ENCODE measurements around the gene COX6B2.

COX6B2 gene

GRCh38 chr19:55385724-55386492, 31.4 kb upstream of the COX6B2 start, which contains the start of gene RPL28:
Gene RPL28, plus strand, starts transcription at chr19:55385932. Its CDS starts 426 bp downstream, at chr19:55386358.
- no peak for TF ChIP-seq GATA2 (IDR thresholded peaks at IDR 0.05; ENCODE audit: low read depth, low read length)
- no peak for TF ChIP-seq GATA3 (IDR thresholded peaks at IDR 0.05; ENCODE audit: low read depth, low read length)

- TF ChIP-seq GATA2 (IDR thresholded peaks at IDR 0.05; ENCODE audit: low read depth, low read length) (no peak), GATA3 (IDR thresholded peaks at IDR 0.05; ENCODE audit: low read depth, low read length) (no peak)
These were observed 30.6 kb upstream of the COX6B2 start for GRCh38 chr19:55384920-55385723.

GRCh38 chr19:55384131-55384919, 29.8 kb upstream of the COX6B2 start, which contains the start of gene TMEM238:
Gene TMEM238, minus strand, starts transcription at chr19:55384292. Its CDS starts 33 bp downstream, at chr19:55384259.
- TF ChIP-seq GATA2 (IDR thresholded peaks at IDR 0.05; ENCODE audit: low read depth, low read length) (no peak), GATA3 (IDR thresholded peaks at IDR 0.05; ENCODE audit: low read depth, low read length) (no peak)

- TF ChIP-seq GATA3 (IDR thresholded peaks at IDR 0.05; ENCODE audit: low read depth, low read length), result no peak
- no peak for TF ChIP-seq GATA2 (IDR thresholded peaks at IDR 0.05; ENCODE audit: low read depth, low read length)
These were observed 29.0 kb upstream of the COX6B2 start for GRCh38 chr19:55383279-55384130.

- no peak for TF ChIP-seq GATA3 (IDR thresholded peaks at IDR 0.05; ENCODE audit: low read depth, low read length)
- no peak for TF ChIP-seq GATA2 (IDR thresholded peaks at IDR 0.05; ENCODE audit: low read depth, low read length)
These were observed 28.1 kb upstream of the COX6B2 start for GRCh38 chr19:55382522-55383054.

GRCh38 chr19:55382013-55382412, 27.5 kb upstream of the COX6B2 start:
- TF ChIP-seq GATA3 (IDR thresholded peaks at IDR 0.05; ENCODE audit: low read depth, low read length) (no peak), GATA2 (IDR thresholded peaks at IDR 0.05; ENCODE audit: low read depth, low read length) (no peak)

- TF ChIP-seq GATA3 (IDR thresholded peaks at IDR 0.05; ENCODE audit: low read depth, low read length) (no peak), GATA2 (IDR thresholded peaks at IDR 0.05; ENCODE audit: low read depth, low read length) (no peak)
These were observed 24.7 kb upstream of the COX6B2 start for GRCh38 chr19:55379174-55379573.

- TF ChIP-seq GATA2 (IDR thresholded peaks at IDR 0.05; ENCODE audit: low read depth, low read length) (no peak), GATA3 (IDR thresholded peaks at IDR 0.05; ENCODE audit: low read depth, low read length) (no peak)
These were observed 23.0 kb upstream of the COX6B2 start for GRCh38 chr19:55377356-55378131.

- TF ChIP-seq GATA3 (IDR thresholded peaks at IDR 0.05; ENCODE audit: low read depth, low read length), result no peak
- no peak for TF ChIP-seq GATA2 (IDR thresholded peaks at IDR 0.05; ENCODE audit: low read depth, low read length)
These were observed 21.9 kb upstream of the COX6B2 start, which contains the start of gene TMEM190 for GRCh38 chr19:55376241-55376933. Gene TMEM190, plus strand, starts transcription at chr19:55376826. Its CDS starts 28 bp downstream, at chr19:55376854.

GRCh38 chr19:55373993-55374757, 19.7 kb upstream of the COX6B2 start:
- TF ChIP-seq GATA3 (IDR thresholded peaks at IDR 0.05; ENCODE audit: low read depth, low read length) (no peak), GATA2 (IDR thresholded peaks at IDR 0.05; ENCODE audit: low read depth, low read length) (no peak)

Measured in SH-SY5Y (cell line).